Measurements from ENCODE around the gene FAM53B. TPM values are rescaled to one million over a fixed set of nuclear protein-coding genes. Genes with fewer than 3 reads are reported as not detected.
A peak's percentile ranks its signal among the peaks of the same experiment; 100 is the strongest.

Gene FAM53B
- total RNA-seq, 1 experiment from 2014 or later = 13.7 TPM

- peak overlapping the region; percentile 24 for H3K27ac Mint-ChIP-seq (ENCODE audit: unreplicated experiment)
- H3K36me3 ChIP-seq (ENCODE audit: control insufficient read depth, insufficient read depth, low read length) = no peaks in the 10 kb centered on the region; the same call in 1 of the 2 replicates
- H3K4me1 ChIP-seq = peaks cover 14% of the 10 kb centered on the region; the same call in 1 of the 2 replicates
- CTCF ChIA-PET = no interaction called here
- no peaks in the 10 kb centered on the region for H3K36me3 Mint-ChIP-seq (ENCODE audit: insufficient read depth, unreplicated experiment)
- no peaks in the 10 kb centered on the region for H3K9me3 Mint-ChIP-seq (ENCODE audit: unreplicated experiment)
- intact Hi-C loops (cut with micrococcal nuclease; ENCODE audit: unreplicated experiment) = no loop called here
- TF ChIP-seq, protein P1, sequence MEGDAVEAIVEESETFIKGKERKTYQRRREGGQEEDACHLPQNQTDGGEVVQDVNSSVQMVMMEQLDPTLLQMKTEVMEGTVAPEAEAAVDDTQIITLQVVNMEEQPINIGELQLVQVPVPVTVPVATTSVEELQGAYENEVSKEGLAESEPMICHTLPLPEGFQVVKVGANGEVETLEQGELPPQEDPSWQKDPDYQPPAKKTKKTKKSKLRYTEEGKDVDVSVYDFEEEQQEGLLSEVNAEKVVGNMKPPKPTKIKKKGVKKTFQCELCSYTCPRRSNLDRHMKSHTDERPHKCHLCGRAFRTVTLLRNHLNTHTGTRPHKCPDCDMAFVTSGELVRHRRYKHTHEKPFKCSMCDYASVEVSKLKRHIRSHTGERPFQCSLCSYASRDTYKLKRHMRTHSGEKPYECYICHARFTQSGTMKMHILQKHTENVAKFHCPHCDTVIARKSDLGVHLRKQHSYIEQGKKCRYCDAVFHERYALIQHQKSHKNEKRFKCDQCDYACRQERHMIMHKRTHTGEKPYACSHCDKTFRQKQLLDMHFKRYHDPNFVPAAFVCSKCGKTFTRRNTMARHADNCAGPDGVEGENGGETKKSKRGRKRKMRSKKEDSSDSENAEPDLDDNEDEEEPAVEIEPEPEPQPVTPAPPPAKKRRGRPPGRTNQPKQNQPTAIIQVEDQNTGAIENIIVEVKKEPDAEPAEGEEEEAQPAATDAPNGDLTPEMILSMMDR (IDR thresholded peaks at IDR 0.05; ENCODE audit: insufficient read depth in 1 of 2, low read depth in 1 of 2, low read length in 1 of 2, severe bottlenecking in 1 of 2, unreplicated experiment in 1 of 2) = no peak
- no TSS peak for BruUV-seq (replicated peaks)
- no peaks in the 10 kb centered on the region for H3K27me3 ChIP-seq (replicated peaks; ENCODE audit: control insufficient read depth, insufficient read depth, low read length)
- H3K27me3 Mint-ChIP-seq (ENCODE audit: insufficient read depth, unreplicated experiment) = no peaks in the 10 kb centered on the region
- DNase-seq = peak in 1 of 2 experiments; percentile 24
- no peak overlapping the region for H3K4me3 ChIP-seq (ENCODE audit: low read depth, low read length)
- no peaks in the 10 kb centered on the region for H3K9me3 ChIP-seq
- peaks cover 7% of the 10 kb centered on the region for H3K4me1 Mint-ChIP-seq (ENCODE audit: low read depth, unreplicated experiment)
- no peak overlapping the region for H3K4me3 Mint-ChIP-seq (ENCODE audit: unreplicated experiment)
- POLR2A ChIA-PET = no interaction called here
These were observed 46.2 kb downstream of the FAM53B start for GRCh38 chr10:124697837-124698544.

GRCh38 chr10:124697443-124697836 is 46.7 kb downstream of the FAM53B start:
- no TSS peak for BruUV-seq (replicated peaks)
- Mint-ChIP-seq H3K27ac (ENCODE audit: unreplicated experiment) (peak overlapping the region; percentile 24), H3K9me3 (ENCODE audit: unreplicated experiment) (no peaks in the 10 kb centered on the region), H3K36me3 (ENCODE audit: insufficient read depth, unreplicated experiment) (no peaks in the 10 kb centered on the region), H3K27me3 (ENCODE audit: insufficient read depth, unreplicated experiment) (no peaks in the 10 kb centered on the region), H3K4me1 (ENCODE audit: low read depth, unreplicated experiment) (peaks cover 7% of the 10 kb centered on the region), H3K4me3 (ENCODE audit: unreplicated experiment) (no peak overlapping the region)
- intact Hi-C loops (cut with micrococcal nuclease; ENCODE audit: unreplicated experiment) = no loop called here
- ChIA-PET CTCF (no interaction called here), POLR2A (no interaction called here)
- H3K27me3 ChIP-seq (replicated peaks; ENCODE audit: control insufficient read depth, insufficient read depth, low read length) = no peaks in the 10 kb centered on the region
- TF ChIP-seq, protein P1 (IDR thresholded peaks at IDR 0.05; ENCODE audit: insufficient read depth in 1 of 2, low read depth in 1 of 2, low read length in 1 of 2, severe bottlenecking in 1 of 2, unreplicated experiment in 1 of 2) = no peak
- DNase-seq = no peak
- no peaks in the 10 kb centered on the region; the same call in 1 of the 2 replicates for H3K36me3 ChIP-seq (ENCODE audit: control insufficient read depth, insufficient read depth, low read length)
- no peaks in the 10 kb centered on the region for H3K9me3 ChIP-seq
- H3K4me3 ChIP-seq (ENCODE audit: low read depth, low read length) = no peak overlapping the region
- peaks cover 12% of the 10 kb centered on the region; the same call in 1 of the 2 replicates for H3K4me1 ChIP-seq

GRCh38 chr10:124696446-124697392 is 47.5 kb downstream of the FAM53B start:
- Mint-ChIP-seq H3K4me3 (ENCODE audit: unreplicated experiment) (no peak overlapping the region), H3K36me3 (ENCODE audit: insufficient read depth, unreplicated experiment) (no peaks in the 10 kb centered on the region), H3K27me3 (ENCODE audit: insufficient read depth, unreplicated experiment) (no peaks in the 10 kb centered on the region), H3K4me1 (ENCODE audit: low read depth, unreplicated experiment) (no peaks in the 10 kb centered on the region), H3K27ac (ENCODE audit: unreplicated experiment) (peak overlapping the region; percentile 24), H3K9me3 (ENCODE audit: unreplicated experiment) (no peaks in the 10 kb centered on the region)
- no peaks in the 10 kb centered on the region for H3K9me3 ChIP-seq
- H3K4me1 ChIP-seq = peaks cover 5% of the 10 kb centered on the region; the same call in 1 of the 2 replicates
- TF ChIP-seq, protein P1 (IDR thresholded peaks at IDR 0.05; ENCODE audit: insufficient read depth in 1 of 2, low read depth in 1 of 2, low read length in 1 of 2, severe bottlenecking in 1 of 2, unreplicated experiment in 1 of 2) = no peak
- H3K36me3 ChIP-seq (ENCODE audit: control insufficient read depth, insufficient read depth, low read length) = no peaks in the 10 kb centered on the region; the same call in 1 of the 2 replicates
- no TSS peak for BruUV-seq (replicated peaks)
- intact Hi-C loops (cut with micrococcal nuclease; ENCODE audit: unreplicated experiment) = no loop called here
- ChIA-PET POLR2A (no interaction called here), CTCF (interaction anchor here (1.1 kb wide), 1 partner anchor 69 kb away, joined by 3 read pairs; no protein-coding TSS in a partner anchor)
- DNase-seq = no peak
- no peak overlapping the region for H3K4me3 ChIP-seq (ENCODE audit: low read depth, low read length)
- no peaks in the 10 kb centered on the region for H3K27me3 ChIP-seq (replicated peaks; ENCODE audit: control insufficient read depth, insufficient read depth, low read length)
